ENCODE results near the gene SCN4B. TPM values are rescaled to one million over a fixed set of nuclear protein-coding genes. Genes with fewer than 3 reads are reported as not detected.

The SCN4B gene
- total and polyA plus RNA-seq, 2 of the 8 experiments (the other 6 are each of a cell fraction or from before 2014, with no cell fraction given): 2.8 to 4.9 TPM

- CTCF ChIA-PET (ENCODE audit: partially characterized antibody): interaction anchor here (0.8 to 12.7 kb wide), 7 partner anchors 10 to 329 kb away, joined by 3 to 245 read pairs (median 4); no protein-coding TSS in a partner anchor
- WGBS, 2 experiments (ENCODE audit: extremely low coverage in 1 of 2, insufficient coverage in 1 of 2, insufficient read length in 1 of 2, insufficient replicate concordance in 2 of 2, low coverage in 1 of 2, low lambda C conversion rate in 2 of 2, missing lambda C conversion rate in 1 of 2): 61% methylated on average over 3 of the region's 3 CpGs; no CpG with 5 or more reads in 1 of the 2 experiments
These were observed 5.1 kb downstream of the SCN4B start for GRCh38 chr11:118147502-118147901.

More at GRCh38 chr11:118147502-118147901, 5.1 kb downstream of the SCN4B start:
- no peak overlapping the region for H3K23ac ChIP-seq (ENCODE audit: insufficient read length)
- TF ChIP-seq TEAD4 (IDR thresholded peaks at IDR 0.05; ENCODE audit: low read depth, low read length): no peak
- no peak for TF ChIP-seq SRF (IDR thresholded peaks at IDR 0.05; ENCODE audit: low read depth, low read length)
- no peak for TF ChIP-seq KDM5A (IDR thresholded peaks at IDR 0.05; ENCODE audit: low read length)
- TF ChIP-seq HDAC6 (IDR thresholded peaks at IDR 0.05; ENCODE audit: low read depth, low read length): no peak
- no peak for TF ChIP-seq CTBP2 (IDR thresholded peaks at IDR 0.05; ENCODE audit: borderline replicate concordance, insufficient read depth, insufficient read length, low read length)
- no peak for TF ChIP-seq POU5F1 (IDR thresholded peaks at IDR 0.05; ENCODE audit: low read depth, low read length)
- no peak for TF ChIP-seq EGR1 (IDR thresholded peaks at IDR 0.05; ENCODE audit: borderline replicate concordance, low read depth, low read length)
- POLR2A ChIA-PET (ENCODE audit: partially characterized antibody): no interaction called here
- H2BK15ac ChIP-seq (ENCODE audit: low read length): no peak overlapping the region
- no peaks in the 10 kb centered on the region for H3K9me3 ChIP-seq (ENCODE audit: insufficient read depth in 2 of 2, low read depth in 1 of 2, low read length in 1 of 2)
- no peak overlapping the region for H2AFZ ChIP-seq (ENCODE audit: low read length)
- peak overlapping the region; percentile 31; the same call in 1 of the 2 replicates for H2BK12ac ChIP-seq (ENCODE audit: low read depth, low read length)
- H3K79me1 ChIP-seq (ENCODE audit: low read depth, low read length): no peaks in the 10 kb centered on the region
- H2BK5ac ChIP-seq (ENCODE audit: low read depth, low read length): no peak overlapping the region
- H3K36me3 ChIP-seq (ENCODE audit: control insufficient read depth in 2 of 4, insufficient read depth in 4 of 4, low read length in 3 of 4): no peaks in the 10 kb centered on the region
- H4K8ac ChIP-seq (ENCODE audit: extremely low read depth, insufficient read depth, low read length): no peak overlapping the region
- no peak overlapping the region for H4K91ac ChIP-seq (replicated peaks; ENCODE audit: insufficient read length, low read length)
- no peak for FAIRE-seq
- H3K4me2 ChIP-seq (ENCODE audit: insufficient read depth in 1 of 2, low read depth in 2 of 2, low read length in 2 of 2): no peak overlapping the region
- DNase-seq (ENCODE audit: low read depth in 1 of 2, low spot score in 2 of 2): no peak
- no peak overlapping the region for H4K5ac ChIP-seq (ENCODE audit: insufficient read length, low read depth, low read length)
- no peak overlapping the region for H3K27ac ChIP-seq (ENCODE audit: low read depth, low read length)
- H3K79me2 ChIP-seq (ENCODE audit: control insufficient read depth in 1 of 2, insufficient read depth in 2 of 2, low read length in 2 of 2): no peaks in the 10 kb centered on the region
- peaks cover 0 to 3% of the 10 kb centered on the region in 2 experiments for H4K20me1 ChIP-seq (replicated peaks in 1 of 2; ENCODE audit: control insufficient read depth in 1 of 2, insufficient read depth in 2 of 2, low read length in 2 of 2)
- peaks cover 0 to 31% (median 15%) of the 10 kb centered on the region in 4 experiments; a peak in 6 of 7 replicates for H3K4me1 ChIP-seq (replicated peaks in 1 of 4; ENCODE audit: control insufficient read depth in 3 of 4, insufficient read depth in 4 of 4, low read length in 3 of 4)
- peaks cover 7% of the 10 kb centered on the region for H3K23me2 ChIP-seq (ENCODE audit: low read depth, low read length)
- no peak overlapping the region for H2AK5ac ChIP-seq (ENCODE audit: low read depth, low read length)
- H3K18ac ChIP-seq (ENCODE audit: extremely low read depth, low read length): no peak overlapping the region
- peaks cover 8 to 51% (median 36%) of the 10 kb centered on the region in 4 experiments for H3K27me3 ChIP-seq (replicated peaks in 1 of 4; ENCODE audit: control insufficient read depth in 3 of 4, extremely low read depth in 1 of 4, insufficient read depth in 3 of 4, low read length in 3 of 4)
- no peak overlapping the region for H2BK120ac ChIP-seq (replicated peaks; ENCODE audit: low read depth, low read length)
- no peak overlapping the region for H3K9ac ChIP-seq (replicated peaks in 1 of 4; ENCODE audit: extremely low read depth in 1 of 4, low read depth in 3 of 4, low read length in 3 of 4)
- no peak overlapping the region for H3K14ac ChIP-seq (ENCODE audit: insufficient read length)
- H3K4me3 ChIP-seq (ENCODE audit: extremely low read depth in 1 of 4, insufficient read depth in 2 of 4, low read depth in 3 of 4, low read length in 4 of 4): no peak overlapping the region
- peak overlapping the region; percentile 48 for H3K4ac ChIP-seq (replicated peaks; ENCODE audit: insufficient read length, low read depth, low read length)
- H2BK20ac ChIP-seq (ENCODE audit: low read length): 0 out of 2 replicates have a peak overlapping the region, but pooled peaks have one; percentile 40
- H3K56ac ChIP-seq (replicated peaks; ENCODE audit: insufficient read length, low read depth, low read length): no peak overlapping the region

All from H1 (cell line).